Measurements from ENCODE around the gene ANKRD28. TPM values are rescaled to one million over a fixed set of nuclear protein-coding genes. Genes with fewer than 3 reads are reported as not detected.
A peak's percentile ranks its signal among the peaks of the same experiment; 100 is the strongest.
"Not testable (repeated sequence)": the region's sequence is repeated elsewhere in the genome, so short reads cannot be mapped to it uniquely, and the experiment has no call there.

Gene ANKRD28
- total RNA-seq, 1 donor from 2014 or later: 106 TPM

DNA sequence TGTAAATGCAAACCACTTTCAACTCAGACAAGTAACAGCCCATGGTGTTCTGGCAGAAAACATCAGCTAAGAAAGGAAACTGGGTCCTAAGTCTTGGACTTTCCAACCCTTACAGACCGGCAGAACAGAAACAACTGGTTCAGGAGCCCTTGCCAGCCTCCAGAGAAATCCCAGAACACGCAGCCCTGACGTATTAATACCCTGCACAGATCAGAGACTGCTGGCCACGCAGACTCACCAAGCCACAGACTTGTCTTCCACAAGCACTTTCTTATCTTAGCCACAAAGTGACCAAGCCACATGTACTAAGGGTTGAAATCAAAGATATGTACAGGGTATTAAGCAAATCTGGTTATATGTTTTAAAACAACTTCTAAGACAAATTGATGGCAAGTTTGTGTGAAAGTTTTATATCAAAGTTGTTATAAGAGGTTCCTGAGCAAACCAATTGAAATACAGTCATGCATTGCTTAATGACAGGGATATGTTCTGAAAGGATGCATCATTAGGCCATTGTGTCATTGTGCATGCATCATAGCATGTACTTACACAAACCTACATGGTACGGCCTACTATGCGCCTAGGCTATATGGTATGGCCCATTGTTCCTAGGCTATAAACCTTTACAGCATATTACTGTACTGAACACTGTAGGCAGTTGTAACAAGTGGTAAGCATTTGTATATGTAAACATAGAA is 159.4 kb downstream of the ANKRD28 start:
- DNase-seq (ENCODE audit: low read depth): peak; percentile 71

- peak; percentile 32 for DNase-seq (ENCODE audit: low read depth)
These were observed 160.4 kb downstream of the ANKRD28 start for GRCh38 chr3:15637131-15637951.

GRCh38 chr3:15636028-15636709 is 161.6 kb downstream of the ANKRD28 start:
- peak; percentile 88 for DNase-seq (ENCODE audit: low read depth)

- DNase-seq (ENCODE audit: low read depth): peak; percentile 99
These were observed 162.6 kb downstream of the ANKRD28 start for GRCh38 chr3:15635121-15635661.

DNA sequence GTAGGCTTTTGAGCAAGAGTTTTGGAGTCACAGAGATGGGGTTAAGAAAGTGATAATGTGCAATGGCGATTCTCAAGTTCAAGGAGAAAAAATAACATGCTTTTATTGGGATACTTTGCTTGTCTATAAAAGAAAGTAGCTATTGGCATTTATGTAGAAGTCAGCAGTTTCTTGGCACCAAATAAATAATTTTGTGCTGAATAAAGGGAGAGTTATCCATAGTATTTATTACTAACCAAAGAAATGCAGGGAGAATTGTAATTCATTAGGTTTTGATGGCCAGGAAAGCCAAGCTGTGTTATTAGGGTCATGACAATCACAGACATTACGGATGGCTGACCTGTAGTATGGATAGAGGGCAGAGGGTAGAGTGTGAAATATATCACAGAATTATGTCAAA is 163.1 kb downstream of the ANKRD28 start:
- no peak for DNase-seq (ENCODE audit: low read depth)

DNA sequence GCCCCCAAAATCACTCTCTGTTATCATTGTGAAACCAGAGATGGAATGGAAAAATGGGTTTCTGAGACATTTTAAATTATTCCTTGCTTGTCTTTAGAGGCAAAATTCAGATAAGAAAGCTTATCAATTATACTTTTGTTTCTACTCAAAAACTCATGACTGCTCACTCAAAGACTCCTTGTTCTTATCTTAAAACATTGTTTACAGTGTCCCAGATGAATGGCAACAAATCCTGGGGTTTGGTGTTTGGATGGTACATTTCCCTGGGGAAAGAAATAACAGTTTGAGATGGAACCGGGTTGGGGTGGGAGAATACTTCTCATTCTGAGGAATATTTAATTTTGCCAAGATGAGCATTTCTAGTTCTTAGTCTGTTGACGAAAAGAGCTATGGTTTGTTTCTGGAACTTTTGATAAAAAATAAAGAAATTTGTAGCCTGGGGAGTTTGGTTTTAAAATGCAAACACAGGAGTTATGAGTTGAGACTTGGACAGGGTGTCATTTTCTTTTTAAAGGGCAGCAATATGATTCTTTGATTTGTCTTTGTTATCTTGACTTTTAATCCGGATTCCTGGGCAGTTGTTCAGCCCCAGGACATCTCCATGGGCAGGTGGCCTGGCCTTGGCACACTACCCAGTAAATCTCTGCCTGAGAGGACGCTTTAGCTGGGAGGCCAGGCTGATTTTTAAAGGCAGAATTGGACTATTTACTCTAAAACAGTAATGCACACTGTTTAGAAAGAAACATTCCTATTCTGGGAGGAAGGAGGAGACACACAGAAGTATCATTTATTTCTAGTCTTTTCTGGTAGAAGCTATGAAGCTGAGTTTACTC is 163.8 kb downstream of the ANKRD28 start:
- peak; percentile 85 for DNase-seq (ENCODE audit: low read depth)

DNA sequence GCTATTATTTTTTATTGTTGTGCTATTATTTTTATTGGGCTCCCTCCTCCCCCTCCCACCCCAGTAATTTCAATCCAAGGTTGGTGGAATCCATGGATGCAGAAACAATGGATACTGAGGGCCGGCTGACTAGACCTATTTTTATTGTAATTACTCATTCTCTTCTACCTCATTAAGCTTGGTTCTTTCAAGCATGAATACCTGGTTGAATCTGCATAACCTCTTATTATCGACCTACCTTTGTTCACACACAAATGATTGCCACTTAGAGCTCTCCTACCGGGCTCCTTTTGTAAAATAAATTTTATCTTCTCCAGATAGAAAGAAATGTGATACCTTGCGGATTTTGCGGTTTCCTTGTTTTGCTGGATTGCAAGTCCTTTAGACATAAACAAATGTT is 164.6 kb downstream of the ANKRD28 start:
- DNase-seq (ENCODE audit: low read depth): no peak

- no peak for DNase-seq (ENCODE audit: low read depth)
These were observed 165.6 kb downstream of the ANKRD28 start for GRCh38 chr3:15632212-15632580.

- no peak for DNase-seq (ENCODE audit: low read depth)
These were observed 166.2 kb downstream of the ANKRD28 start for GRCh38 chr3:15631426-15632211.

DNA sequence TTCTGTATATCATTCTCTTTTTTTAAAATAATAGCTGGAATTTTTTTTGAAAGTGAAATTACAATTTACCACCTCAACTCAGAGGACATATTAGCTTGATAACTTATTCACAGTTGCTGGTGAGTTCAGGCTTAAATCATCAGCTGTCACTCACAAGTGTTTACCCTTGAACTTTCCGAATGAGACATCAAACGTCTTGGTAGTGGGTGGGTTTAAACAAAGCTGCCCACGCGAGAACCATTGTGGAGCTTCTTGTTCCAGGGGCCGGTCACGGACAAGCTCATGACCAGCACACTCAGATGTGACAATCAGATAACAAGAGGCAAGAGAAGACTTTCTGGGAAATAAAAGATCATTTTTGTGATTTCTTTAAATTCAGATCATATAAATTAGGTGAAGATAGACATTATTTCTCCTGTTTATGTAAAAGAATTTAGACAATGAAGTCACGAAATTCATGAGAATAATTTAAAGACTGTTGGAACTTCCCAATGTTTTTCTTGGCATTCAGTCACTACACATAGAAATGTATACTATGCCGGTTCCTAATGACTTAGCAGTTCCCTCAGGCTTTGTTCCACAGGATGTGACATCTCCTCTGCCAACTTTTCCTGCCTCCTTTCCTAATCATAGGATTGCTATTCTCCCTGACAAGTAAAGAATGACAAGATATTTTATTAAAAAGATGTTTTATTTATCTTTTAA is 167.0 kb downstream of the ANKRD28 start:
- DNase-seq (ENCODE audit: low read depth): peak; percentile 74

DNA sequence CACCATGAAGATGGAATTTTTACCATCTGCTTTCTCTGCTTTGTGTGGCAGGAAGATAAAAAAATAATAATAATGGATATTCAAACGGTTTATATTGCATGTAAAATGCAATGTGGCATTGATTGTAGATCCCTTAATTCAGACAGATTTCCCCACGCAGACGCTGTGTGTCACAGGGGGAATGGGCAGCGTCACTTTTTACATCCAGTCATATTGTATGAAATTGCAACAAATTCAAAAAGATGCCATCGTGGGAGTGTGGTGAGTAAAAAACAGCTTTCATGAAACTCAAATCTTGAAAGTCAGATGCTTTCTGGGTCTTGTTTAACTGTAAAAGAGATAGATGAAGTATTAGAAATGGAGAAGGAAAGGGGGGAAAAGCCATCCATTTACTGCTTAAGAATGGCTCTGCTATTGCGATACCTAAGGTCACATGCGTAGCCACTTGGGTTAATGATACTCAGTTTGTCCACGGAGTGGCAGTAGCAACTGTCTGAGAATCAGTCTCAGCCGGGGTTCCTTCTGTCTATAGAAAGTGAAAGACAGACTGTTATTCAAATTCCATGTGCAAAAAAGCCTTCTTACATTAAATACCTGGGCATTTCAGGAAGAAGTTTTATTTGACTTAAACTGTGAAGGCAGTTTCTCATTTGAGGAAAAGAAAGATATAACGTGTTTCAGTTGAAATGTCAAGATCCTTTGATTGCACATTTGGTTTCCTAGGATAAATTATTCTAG is 167.8 kb downstream of the ANKRD28 start:
- DNase-seq (ENCODE audit: low read depth): peak; percentile 89

DNA sequence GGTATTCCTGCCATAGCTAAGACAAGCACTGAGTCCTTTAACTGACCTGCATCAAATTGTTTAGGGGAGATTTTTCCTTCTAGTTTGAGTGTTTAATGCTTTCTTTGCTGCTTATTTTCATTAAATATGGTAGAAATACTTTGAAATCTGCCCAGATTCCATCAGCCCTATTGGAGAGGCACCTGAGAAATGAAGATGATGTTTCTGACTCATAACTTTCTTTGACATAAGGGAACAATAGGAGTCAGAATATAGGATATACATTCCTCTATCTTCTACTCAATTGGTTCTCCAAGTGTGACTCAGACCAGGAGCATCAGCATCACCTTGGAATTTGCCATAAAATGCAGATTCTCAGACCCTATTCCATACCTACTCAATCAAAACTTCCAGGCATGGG is 168.8 kb downstream of the ANKRD28 start:
- DNase-seq (ENCODE audit: low read depth): no peak

DNA sequence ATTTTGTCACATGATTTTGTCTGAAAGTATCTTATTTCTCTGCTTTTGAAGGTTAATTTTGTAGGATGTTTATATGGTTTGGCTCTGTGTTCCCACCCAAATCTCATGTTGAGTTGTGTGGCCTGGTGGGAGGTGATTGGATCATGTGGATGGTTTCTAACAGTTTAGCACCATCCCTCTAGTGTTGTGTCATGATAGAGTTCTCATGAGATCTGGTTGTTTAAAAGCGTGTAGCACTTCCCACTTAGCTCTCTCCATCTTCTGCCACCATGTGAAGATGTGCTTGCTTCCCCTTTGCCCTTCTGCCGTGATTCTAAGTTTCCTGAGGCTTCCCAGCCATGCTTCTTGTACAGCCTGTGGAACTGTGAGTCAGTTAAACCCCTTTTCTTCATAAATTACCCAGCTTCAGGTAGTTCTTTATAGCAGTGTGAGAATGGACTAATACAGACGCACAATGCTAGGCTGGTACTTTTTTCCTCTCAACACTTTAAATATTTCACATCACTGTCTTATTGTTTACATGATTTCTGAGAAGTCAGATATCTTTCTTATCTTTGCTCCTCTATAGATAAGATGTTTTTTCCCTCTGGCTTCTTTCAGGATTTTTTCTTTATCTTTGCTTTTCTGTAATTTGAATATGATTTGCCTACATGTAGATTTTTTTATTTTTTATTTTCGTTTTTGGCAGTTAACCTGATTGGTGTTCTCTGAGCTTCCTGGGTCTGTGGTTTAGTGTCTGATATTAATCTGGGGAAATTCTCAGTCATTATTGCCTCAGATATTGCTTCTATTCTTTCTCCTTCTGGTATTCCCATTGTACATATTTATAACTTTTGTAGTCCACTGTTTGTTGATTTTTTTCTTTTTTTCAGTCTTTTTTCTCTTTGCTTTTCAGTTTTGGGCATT is 174.0 kb downstream of the ANKRD28 start:
- no peak for DNase-seq (ENCODE audit: low read depth)

- not testable (repeated sequence) for DNase-seq (ENCODE audit: low read depth)
These were observed 177.9 kb downstream of the ANKRD28 start for GRCh38 chr3:15619659-15620464.
